GM19438 (cell line): Measurements from ENCODE around the gene CCL19.

Source experiments
- ATAC-seq: cut with Tn5 transposase; IDR thresholded peaks from one replicate; pipeline ENCODE4 v1.9.1; 2021; ENCODE audit warnings: low read depth; ENCODE audit not compliant: unreplicated experiment

Gene CCL19

GRCh38 chr9:34642679-34643078 lies 48.4 kb downstream of the CCL19 start:
- no peak for ATAC-seq
